GM21723 (cell line): ENCODE data around the gene BARHL1.

ENCODE experiments used
- ATAC-seq: cut with Tn5 transposase; IDR thresholded peaks from one replicate; pipeline ENCODE4 v1.9.1; 2021; ENCODE audit warnings: mild to moderate bottlenecking, moderate library complexity; ENCODE audit not compliant: unreplicated experiment

BARHL1 gene

GRCh38 chr9:132582276-132582785, at the start of gene BARHL1:
Gene BARHL1, plus strand, starts transcription at chr9:132582606. Its CDS starts 192 bp downstream, at chr9:132582798.
- no peak for ATAC-seq

- ATAC-seq: no peak
These were observed 47.6 kb upstream of the BARHL1 start for GRCh38 chr9:132534832-132535231.

GRCh38 chr9:132536124-132536523, 46.3 kb upstream of the BARHL1 start:
- ATAC-seq: no peak

GRCh38 chr9:132537352-132537751, 45.1 kb upstream of the BARHL1 start:
- ATAC-seq: no peak

GRCh38 chr9:132538071-132538470, 44.3 kb upstream of the BARHL1 start:
- ATAC-seq: no peak

- no peak for ATAC-seq
These were observed 43.3 kb upstream of the BARHL1 start for GRCh38 chr9:132539096-132539495.

GRCh38 chr9:132541051-132541450, 41.4 kb upstream of the BARHL1 start:
- no peak for ATAC-seq

GRCh38 chr9:132541870-132542830, 40.3 kb upstream of the BARHL1 start:
- no peak for ATAC-seq

GRCh38 chr9:132543251-132543650, 39.2 kb upstream of the BARHL1 start:
- no peak for ATAC-seq

GRCh38 chr9:132543960-132544359, 38.4 kb upstream of the BARHL1 start:
- no peak for ATAC-seq

GRCh38 chr9:132545578-132545977, 36.8 kb upstream of the BARHL1 start:
- no peak for ATAC-seq

- ATAC-seq: no peak
These were observed 36.0 kb upstream of the BARHL1 start for GRCh38 chr9:132546148-132547051.

- no peak for ATAC-seq
These were observed 35.4 kb upstream of the BARHL1 start for GRCh38 chr9:132547052-132547431.

- no peak for ATAC-seq
These were observed 35.0 kb upstream of the BARHL1 start for GRCh38 chr9:132547436-132547835.

- ATAC-seq: no peak
These were observed 34.3 kb upstream of the BARHL1 start for GRCh38 chr9:132547976-132548730.

GRCh38 chr9:132548751-132549640, 33.4 kb upstream of the BARHL1 start:
- no peak for ATAC-seq

GRCh38 chr9:132551556-132551955, 30.9 kb upstream of the BARHL1 start:
- no peak for ATAC-seq

GRCh38 chr9:132552041-132552440, 30.4 kb upstream of the BARHL1 start:
- ATAC-seq: no peak

- no peak for ATAC-seq
These were observed 27.7 kb upstream of the BARHL1 start for GRCh38 chr9:132554755-132555154.

- ATAC-seq: no peak
These were observed 26.9 kb upstream of the BARHL1 start for GRCh38 chr9:132555528-132555927.
